K562 (cell line): ENCODE measurements around the gene NOD1. TPM values are rescaled to one million over a fixed set of nuclear protein-coding genes. Genes with fewer than 3 reads are reported as not detected.
A peak's percentile ranks its signal among the peaks of the same experiment; 100 is the strongest.

Experiments used
- ATAC-seq: fragments of 200-7000 bp; cut with Tn5 transposase; 3 replicates; pipeline ENCODE4 v1.9.1; 2020; ENCODE audit warnings: moderate library complexity
- BruUV-seq: library from RNA; stranded (reverse); fragments of 400-500 nt; replicated peaks from 2 replicates; lab custom pipeline; 2021; lab: Mats Ljungman, UMichigan
- CTCF ChIA-PET: fragments of 300-600 bp; formaldehyde crosslinking; extraction: SDS; loops from one replicate; lab custom pipeline; 2021; ENCODE audit warnings: low intra/inter-chr PET ratio; lab: Yijun Ruan, JAX
- POLR2A ChIA-PET: fragments of 300-600, 350-650 bp; sonication (Branson Sonifier 250); formaldehyde crosslinking; extraction: SDS; loops from one replicate; lab custom pipeline; 2021; ENCODE audit warnings: antibody characterized with exemption, inconsistent platforms; lab: Yijun Ruan, JAX
- DNase-seq, 4 experiments: peaks; one replicate each; pipeline versions ENCODE4 v3.0.0 to v3.0.0-alpha.2; 2011 to 2018; ENCODE audit warnings: low spot score in 3 of 4, mixed read lengths in 3 of 4; ENCODE audit errors: extremely low read depth in 1 of 4
- FAIRE-seq: peaks from 2 replicates; lab custom pipeline; 2011; peaks lifted over from hg19 to GRCh38; lab: Jason Lieb, UNC
- H2AFZ ChIP-seq: 2 replicates; pipeline ENCODE4 v1.6.0; 2011; ENCODE audit warnings: low read depth, low read length, control low read depth, inconsistent platforms
- H3K27ac ChIP-seq: fragments of 200-600 bp; 3 replicates; pipeline ENCODE4 v1.8.0; 2011; ENCODE audit warnings: low read depth, mild to moderate bottlenecking, control low read depth, inconsistent platforms, low read length, moderate library complexity, mixed read lengths; ENCODE audit errors: extremely low read depth
- H3K27me3 ChIP-seq, 2 experiments: fragments of 300-600 bp in 1 of 2; 2 replicates in 1 of 2; 3 replicates in 1 of 2; pipeline versions ENCODE4 v1.6.0 to v1.8.0; 2011; ENCODE audit warnings: inconsistent platforms in 2 of 2, low read length in 2 of 2, mild to moderate bottlenecking in 1 of 2, mixed read lengths in 1 of 2, moderate library complexity in 1 of 2; ENCODE audit not compliant: control insufficient read depth in 2 of 2, insufficient read depth in 2 of 2
- H3K36me3 ChIP-seq: fragments of 300-600 bp; 3 replicates; pipeline ENCODE4 v1.8.0; 2011; ENCODE audit warnings: mild to moderate bottlenecking, low read length, inconsistent platforms; ENCODE audit not compliant: control insufficient read depth, insufficient read depth
- H3K4me1 ChIP-seq, 2 experiments: fragments of 200-600 bp in 1 of 2; replicated peaks in 1 of 2; 2 replicates in 1 of 2; 3 replicates in 1 of 2; pipeline versions ENCODE4 v1.5.1 to v1.8.0; 2011; ENCODE audit warnings: inconsistent platforms in 2 of 2, low read length in 2 of 2, mild to moderate bottlenecking in 1 of 2, mixed read lengths in 1 of 2, moderate library complexity in 1 of 2; ENCODE audit not compliant: control insufficient read depth in 2 of 2, insufficient read depth in 2 of 2
- H3K4me2 ChIP-seq: 2 replicates; pipeline ENCODE4 v1.6.1; 2011; ENCODE audit warnings: low read length, control low read depth, inconsistent platforms, mixed read lengths; ENCODE audit not compliant: insufficient read depth
- H3K4me3 ChIP-seq: fragments of 200-600 bp; sonication (generic), shearing (Covaris generic); 2 replicates; pipeline ENCODE4 v1.5.1; 2016; ENCODE audit warnings: control low read depth, inconsistent platforms
- H3K79me2 ChIP-seq: fragments of 200-600 bp; 3 replicates; pipeline ENCODE4 v1.8.0; 2011; ENCODE audit warnings: low read length, inconsistent platforms; ENCODE audit not compliant: control insufficient read depth, insufficient read depth
- H3K9ac ChIP-seq, 2 experiments: 2 replicates each; pipeline versions ENCODE4 v1.6.0 to v1.6.1; 2011; ENCODE audit warnings: low read depth in 2 of 2, low read length in 2 of 2, control low read depth in 1 of 2, inconsistent platforms in 1 of 2, mild to moderate bottlenecking in 1 of 2, mixed read lengths in 1 of 2; ENCODE audit not compliant: insufficient read depth in 1 of 2
- H3K9me1 ChIP-seq: one replicate; pipeline ENCODE4 v1.6.0; 2011; ENCODE audit warnings: inconsistent platforms, mild to moderate bottlenecking, low read length, moderate library complexity; ENCODE audit not compliant: control insufficient read depth, insufficient read depth
- H3K9me3 ChIP-seq: replicated peaks from 2 replicates; pipeline ENCODE4 v1.5.1; 2011; ENCODE audit warnings: low read depth, low read length, inconsistent platforms; ENCODE audit not compliant: control insufficient read depth, insufficient read depth
- H4K20me1 ChIP-seq: replicated peaks from 2 replicates; pipeline ENCODE4 v1.6.1; 2011; ENCODE audit warnings: low read length, inconsistent platforms, mixed read lengths; ENCODE audit not compliant: control insufficient read depth, insufficient read depth
- CREM ChIP-seq: IDR thresholded peaks from 2 replicates; pipeline ENCODE4 v1.6.1; 2014; ENCODE audit warnings: antibody characterized with exemption, low read depth
- ESRRA ChIP-seq: fragments of 450-650 bp; IDR thresholded peaks from 2 replicates; pipeline ENCODE4 v1.6.1; 2014; ENCODE audit warnings: low read depth, mild to moderate bottlenecking, moderate library complexity, borderline replicate concordance
- FOXO4 ChIP-seq: fragments of 450-650 bp; formaldehyde crosslinking; IDR thresholded peaks from 2 replicates; pipeline ENCODE4 v1.4.0; 2020; ENCODE audit warnings: mild to moderate bottlenecking, moderate library complexity
- GTF2B ChIP-seq: IDR thresholded peaks from 2 replicates; pipeline ENCODE4 v1.6.1; 2011; ENCODE audit not compliant: insufficient read length; ENCODE audit errors: extremely low read depth
- HCFC1 ChIP-seq: IDR thresholded peaks from 2 replicates; pipeline ENCODE4 v1.6.1; 2012; ENCODE audit warnings: low read depth, low read length, improper control_type of control experiment
- HMBOX1 ChIP-seq: sonication (generic); IDR thresholded peaks from 2 replicates; pipeline ENCODE4 v1.6.1; 2016
- LEF1 ChIP-seq: fragments of 450-650 bp; IDR thresholded peaks from 2 replicates; pipeline ENCODE4 v1.6.1; 2016; ENCODE audit warnings: mild to moderate bottlenecking
- NBN ChIP-seq: fragments of 450-650 bp; IDR thresholded peaks from 2 replicates; pipeline ENCODE4 v1.6.1; 2016; ENCODE audit warnings: low read depth, mild to moderate bottlenecking
- ZFP1 ChIP-seq: fragments of 450-650 bp; formaldehyde crosslinking; IDR thresholded peaks from 2 replicates; pipeline ENCODE4 v1.4.0; 2020; ENCODE audit warnings: mild to moderate bottlenecking, mixed read lengths
- ZNF121 ChIP-seq: sonication (generic); formaldehyde crosslinking; conservative IDR thresholded peaks from 2 replicates; pipeline ENCODE4 v1.8.0; 2022; ENCODE audit warnings: missing genetic modification reagents
- ZNF584 ChIP-seq: fragments of 200-800 bp; sonication (Bioruptor generic); IDR thresholded peaks from 2 replicates; pipeline ENCODE4 v1.6.1; 2016; ENCODE audit warnings: low read depth, mild to moderate bottlenecking, missing genetic modification characterization, missing compliant biosample characterization
- ZNF589 ChIP-seq: fragments of 200-800 bp; sonication (Bioruptor generic); IDR thresholded peaks from 2 replicates; pipeline ENCODE4 v1.6.1; 2016; ENCODE audit warnings: low read depth, missing genetic modification characterization, missing compliant biosample characterization
- WGBS: fragments of 100-300 bp; shearing (Covaris generic); methylation state at CpG from one replicate; pipeline ENCODE4 v1.1.6; 2016; ENCODE audit warnings: low coverage, mixed read lengths; ENCODE audit not compliant: insufficient coverage; ENCODE audit errors: missing lambda C conversion rate; 5-methylcytosine and 5-hydroxymethylcytosine counted together
- in situ Hi-C: fragments of 300-500 bp; cut with MboI; formaldehyde crosslinking; loops from 4 replicates; pipeline ENCODE4 v1.15.0; 2018; ENCODE audit warnings: inconsistent platforms, mixed read lengths
- intact Hi-C: fragments of 100-400 bp; cut with micrococcal nuclease; formaldehyde crosslinking; loops from 2 replicates; pipeline ENCODE4 v1.14.2; 2022
- polyA plus RNA-seq, 8 experiments: library from polyadenylated mRNA; depleted of rRNA in 4 of 8; stranded (reverse) in 5 of 8; unstranded in 3 of 8; fragments of >200 nt; fragmentation: Nextera tagmentation in 2 of 8; fragmentation: Illumina TruSeq in 1 of 8; extraction: Ambion mirVana in 2 of 8; extraction: Trizol in 1 of 8; gene quantifications; 2 replicates each; pipeline versions ENCODE4 v1.2.1 to v1.2.3, GENCODE V29; 2011 to 2014; ENCODE audit warnings: inconsistent platforms in 1 of 8, missing spikeins in 1 of 8
- total RNA-seq, 7 experiments: library from RNA; depleted of rRNA in 6 of 7; stranded (reverse); fragments of >200 nt in 6 of 7; fragmentation: Illumina TruSeq in 2 of 7; extraction: Trizol in 2 of 7; gene quantifications; 2 replicates each; pipeline versions ENCODE4 v1.2.1 to v1.2.3, GENCODE V29; 2011 to 2021; ENCODE audit warnings: low replicate concordance in 1 of 7

NOD1 gene
- total and polyA plus RNA-seq, 9 of the 15 experiments (the other 6 are each of a cell fraction or from before 2014, with no cell fraction given), result 0.34 to 7.1 (median 4.7) TPM

GRCh38 chr7:30406664-30407425 lies 71.7 kb downstream of the NOD1 start:
- H3K27me3 ChIP-seq, result no peaks in the 10 kb centered on the region
- in situ Hi-C loops (no loop called here), intact Hi-C loops (no loop called here)
- no peak for ATAC-seq
- H3K36me3 ChIP-seq, result no peaks in the 10 kb centered on the region
- CTCF ChIA-PET, result no interaction called here
- H3K4me2 ChIP-seq, result no peak overlapping the region
- no peaks in the 10 kb centered on the region for H4K20me1 ChIP-seq
- no peaks in the 10 kb centered on the region for H3K9me1 ChIP-seq
- WGBS, result 62% methylated on average over 13 of the region's 13 CpGs
- H2AFZ ChIP-seq, result no peak overlapping the region
- H3K9me3 ChIP-seq, result no peaks in the 10 kb centered on the region
- no peaks in the 10 kb centered on the region for H3K79me2 ChIP-seq
- FAIRE-seq, result no peak
- POLR2A ChIA-PET, result no interaction called here
- no TSS peak for BruUV-seq
- no peak overlapping the region for H3K27ac ChIP-seq
- DNase-seq, result no peak
- no peak overlapping the region for H3K9ac ChIP-seq
- H3K4me1 ChIP-seq, result peaks cover 0 to 3% of the 10 kb centered on the region in 2 experiments; a peak in 2 of 5 replicates
- no peak overlapping the region for H3K4me3 ChIP-seq
- no peak for TF ChIP-seq ZNF589 (CRISPR knock-in tag)
- peak; percentile 52; the same call in 1 of the 2 replicates for TF ChIP-seq ESRRA
- TF ChIP-seq, all 486 proteins: peak for 1

GRCh38 chr7:30405179-30405578 lies 73.4 kb downstream of the NOD1 start:
- WGBS, result 55% methylated on average over 2 of the region's 2 CpGs
- ChIA-PET CTCF (no interaction called here), POLR2A (interaction anchor here (1.3 kb wide), 1 partner anchor 41 kb away, joined by 3 read pairs; no protein-coding TSS in a partner anchor)
- Histone ChIP-seq H3K4me3 (no peak overlapping the region), H4K20me1 (no peaks in the 10 kb centered on the region), H3K27ac (no peak overlapping the region), H3K36me3 (no peaks in the 10 kb centered on the region), H3K9ac (no peak overlapping the region), H2AFZ (no peak overlapping the region), H3K27me3 (no peaks in the 10 kb centered on the region), H3K4me2 (no peak overlapping the region), H3K9me3 (no peaks in the 10 kb centered on the region), H3K9me1 (no peaks in the 10 kb centered on the region), H3K4me1 (peaks cover 0 to 3% of the 10 kb centered on the region in 2 experiments; a peak in 2 of 5 replicates), H3K79me2 (no peaks in the 10 kb centered on the region)
- BruUV-seq, result no TSS peak
- intact Hi-C loops, result no loop called here
- no peak for FAIRE-seq
- DNase-seq, result no peak
- in situ Hi-C loops, result no loop called here
- no peak for ATAC-seq
- TF ChIP-seq NBN, result no peak
- no peak for TF ChIP-seq ZNF584 (CRISPR knock-in tag)
- no peak for TF ChIP-seq ZNF121 (CRISPR knock-in tag)
- TF ChIP-seq HMBOX1, result no peak
- TF ChIP-seq GTF2B, result no peak
- no peak for TF ChIP-seq FOXO4 (CRISPR knock-in tag)
- TF ChIP-seq HCFC1, result no peak
- TF ChIP-seq LEF1, result no peak
- TF ChIP-seq CREM, result no peak
- TF ChIP-seq ZFP1 (CRISPR knock-in tag), result no peak
